GM12892 (cell line): ENCODE data around the gene BLOC1S3.

Experiments
- DNase-seq: peaks from one replicate; pipeline ENCODE4 v3.0.0; 2011; ENCODE audit not compliant: insufficient read length
- FAIRE-seq: peaks from 2 replicates; lab custom pipeline; 2011; peaks lifted over from hg19 to GRCh38; lab: Jason Lieb, UNC
- POLR2A ChIP-seq: IDR thresholded peaks from 2 replicates; pipeline ENCODE4 v1.6.1; 2011; ENCODE audit warnings: low read depth, low read length, control low read depth
- POLR2AphosphoS5 ChIP-seq: IDR thresholded peaks from 2 replicates; pipeline ENCODE4 v1.6.1; 2011; ENCODE audit warnings: low read depth, low read length, control low read depth
- TAF1 ChIP-seq: IDR thresholded peaks from 2 replicates; pipeline ENCODE4 v1.6.1; 2011; ENCODE audit warnings: low read depth, mild to moderate bottlenecking, control low read depth, low read length, borderline replicate concordance

BLOC1S3 gene

DNA sequence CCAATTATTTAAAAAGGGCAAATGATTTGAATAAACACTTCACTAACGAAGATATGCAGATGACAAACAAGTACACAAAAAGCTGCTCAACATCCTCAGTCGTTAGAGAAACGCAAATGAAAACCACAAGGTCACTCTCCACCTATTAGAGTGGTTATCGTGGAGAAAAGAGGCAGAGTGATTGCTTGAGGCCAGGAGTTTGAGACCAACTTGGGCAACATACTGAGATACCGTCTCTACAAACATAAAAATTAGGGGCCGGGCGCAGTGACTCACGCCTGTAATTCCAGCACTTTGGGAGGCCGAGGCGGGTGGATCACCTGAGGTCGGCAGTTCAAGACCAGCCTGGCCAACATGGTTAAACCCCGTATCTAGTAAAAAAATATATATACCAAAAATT, 27.2 kb downstream of the BLOC1S3 start:
- DNase-seq (no peak), FAIRE-seq (no peak)
- no peak for TF ChIP-seq POLR2AphosphoS5
- TF ChIP-seq TAF1: no peak
- TF ChIP-seq POLR2A: no peak

DNA sequence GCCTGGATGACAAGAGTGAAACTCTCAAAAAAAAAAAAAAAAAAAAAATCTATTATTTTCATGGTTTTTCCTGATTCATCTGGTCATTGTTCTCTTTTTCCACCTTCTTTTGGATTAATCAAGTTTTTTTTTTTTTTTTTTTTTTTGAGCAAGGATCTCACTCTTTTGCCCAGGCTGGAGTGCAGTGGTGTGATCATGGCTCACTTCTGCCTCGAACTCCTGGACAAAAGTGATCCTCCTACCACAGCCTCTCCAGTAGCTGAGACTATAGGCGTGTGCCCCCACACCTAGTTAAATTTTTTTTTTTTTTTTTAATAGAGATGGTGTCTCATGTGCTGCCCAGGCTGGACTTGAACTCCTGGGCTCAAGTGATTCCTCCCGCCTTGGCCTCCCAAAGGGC, 27.7 kb downstream of the BLOC1S3 start:
- no peak for TF ChIP-seq POLR2AphosphoS5
- FAIRE-seq (no peak), DNase-seq (no peak)

DNA sequence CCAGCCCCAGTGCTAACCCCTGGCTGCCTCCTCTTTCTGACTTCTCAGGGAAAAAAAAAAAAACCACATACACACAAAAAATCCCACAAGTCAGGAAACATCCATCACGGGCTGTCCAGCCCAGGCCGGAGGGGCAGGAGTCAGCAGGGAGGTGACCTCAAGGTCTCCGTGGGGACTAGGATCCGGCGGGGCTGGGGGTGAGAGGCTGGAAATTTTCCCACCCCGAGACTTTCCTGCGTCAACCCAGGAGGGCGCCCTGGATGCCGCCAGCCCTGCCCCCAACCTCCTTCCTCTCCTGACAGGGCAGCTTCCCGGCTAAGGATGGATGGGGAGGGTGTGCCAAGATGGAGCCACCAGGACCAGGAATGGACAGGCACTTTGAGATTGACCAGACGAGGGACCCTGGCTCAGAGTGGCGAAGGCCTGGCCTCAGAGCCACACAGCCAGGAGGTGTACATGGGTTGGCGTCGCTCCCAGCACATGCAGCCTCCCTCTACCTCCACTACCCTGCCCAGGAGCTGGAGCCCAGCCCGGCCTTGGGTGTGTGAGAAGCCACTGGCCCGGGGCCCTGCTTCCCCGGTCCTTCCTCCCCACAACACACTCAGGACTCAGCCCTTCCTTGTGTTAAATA, 33.3 kb downstream of the BLOC1S3 start:
- no peak for DNase-seq

DNA sequence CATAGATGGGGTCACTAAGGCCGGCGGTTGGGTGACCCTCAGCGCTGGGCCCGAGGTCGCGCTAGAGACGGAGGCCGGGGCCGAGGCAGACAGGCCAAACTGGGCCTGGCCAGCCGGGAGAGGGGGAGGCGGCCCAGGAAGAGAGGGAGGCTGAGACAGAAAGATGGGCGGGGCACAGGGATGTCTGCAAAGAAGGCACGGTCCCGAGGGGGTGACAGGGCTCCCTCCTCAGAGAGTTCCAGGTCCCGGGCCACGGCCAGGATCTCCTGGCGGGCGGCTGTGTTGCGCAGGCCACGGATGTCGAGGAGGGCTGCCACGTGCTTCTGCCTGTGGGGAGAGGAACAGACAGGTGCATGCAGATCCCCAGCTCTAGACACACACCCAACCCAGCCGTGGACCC, 34.4 kb downstream of the BLOC1S3 start:
- DNase-seq: no peak
- FAIRE-seq: no peak
- TF ChIP-seq POLR2AphosphoS5: no peak
- TF ChIP-seq POLR2A: no peak
- no peak for TF ChIP-seq TAF1

More for the DNA sequence above, 33.3 kb downstream of the BLOC1S3 start:
- TF ChIP-seq POLR2AphosphoS5 (no peak), POLR2A (no peak), TAF1 (no peak)
- no peak for FAIRE-seq

DNA sequence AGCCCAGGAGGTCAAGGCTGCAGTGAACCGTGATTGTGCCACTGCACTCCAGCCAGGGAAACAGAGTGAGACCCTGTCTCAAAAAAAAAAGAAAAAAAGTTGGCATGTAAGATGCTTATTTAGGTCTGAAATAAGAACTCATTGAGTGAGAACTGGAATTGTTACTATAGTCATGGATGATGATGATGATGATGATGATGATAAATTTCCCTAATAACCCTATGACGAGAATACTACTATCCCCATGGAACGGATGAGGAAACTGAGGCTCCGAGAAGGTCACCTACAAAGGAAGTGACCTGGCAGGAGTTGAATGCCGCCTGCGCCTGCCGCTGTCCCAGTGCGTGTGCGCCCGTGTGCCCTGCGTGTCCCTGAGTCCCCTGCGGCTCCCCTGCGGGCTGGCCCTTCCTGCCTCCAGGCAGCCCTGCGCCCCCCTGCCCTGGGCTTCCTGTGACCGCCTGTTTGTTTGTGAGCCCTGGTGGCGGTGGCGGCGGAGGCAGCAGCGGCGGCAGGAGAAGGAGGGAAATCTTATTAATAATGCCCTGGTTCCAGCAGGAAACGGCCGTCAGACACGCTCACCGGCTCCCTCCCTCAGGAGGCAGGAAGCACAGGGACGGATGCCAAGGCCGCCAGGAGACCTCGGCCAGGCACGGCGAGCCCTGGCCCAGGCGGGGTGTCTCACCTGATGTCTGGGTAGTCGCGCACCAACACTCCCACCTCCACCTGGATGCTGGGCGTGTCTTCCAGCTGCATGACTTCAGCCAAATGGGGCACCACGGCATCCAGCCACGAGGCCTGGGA, 37.0 kb downstream of the BLOC1S3 start:
- TF ChIP-seq POLR2AphosphoS5 (no peak), TAF1 (no peak), POLR2A (no peak)
- FAIRE-seq: no peak
- no peak for DNase-seq

DNA sequence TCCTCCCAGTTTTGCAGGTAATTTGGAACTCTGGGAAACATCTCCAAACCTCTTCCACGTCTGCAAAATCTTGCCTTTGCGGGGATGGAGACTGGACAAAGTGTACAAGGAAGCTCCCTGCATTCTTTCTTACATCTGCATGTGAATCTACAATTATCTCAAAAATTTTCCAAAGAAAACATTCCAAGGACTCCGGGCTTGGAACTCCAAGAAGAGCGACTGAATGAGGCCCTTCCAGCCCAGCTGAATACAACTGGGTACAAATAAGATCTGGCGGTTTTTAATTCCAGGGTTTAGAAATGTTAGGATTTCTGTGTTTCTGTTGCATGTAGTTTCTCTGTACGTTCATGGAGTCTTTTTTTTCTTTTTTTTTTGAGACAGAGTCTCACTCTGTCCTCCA, 38.1 kb downstream of the BLOC1S3 start:
- TF ChIP-seq TAF1 (no peak), POLR2AphosphoS5 (no peak), POLR2A (no peak)
- FAIRE-seq (no peak), DNase-seq (no peak)

DNA sequence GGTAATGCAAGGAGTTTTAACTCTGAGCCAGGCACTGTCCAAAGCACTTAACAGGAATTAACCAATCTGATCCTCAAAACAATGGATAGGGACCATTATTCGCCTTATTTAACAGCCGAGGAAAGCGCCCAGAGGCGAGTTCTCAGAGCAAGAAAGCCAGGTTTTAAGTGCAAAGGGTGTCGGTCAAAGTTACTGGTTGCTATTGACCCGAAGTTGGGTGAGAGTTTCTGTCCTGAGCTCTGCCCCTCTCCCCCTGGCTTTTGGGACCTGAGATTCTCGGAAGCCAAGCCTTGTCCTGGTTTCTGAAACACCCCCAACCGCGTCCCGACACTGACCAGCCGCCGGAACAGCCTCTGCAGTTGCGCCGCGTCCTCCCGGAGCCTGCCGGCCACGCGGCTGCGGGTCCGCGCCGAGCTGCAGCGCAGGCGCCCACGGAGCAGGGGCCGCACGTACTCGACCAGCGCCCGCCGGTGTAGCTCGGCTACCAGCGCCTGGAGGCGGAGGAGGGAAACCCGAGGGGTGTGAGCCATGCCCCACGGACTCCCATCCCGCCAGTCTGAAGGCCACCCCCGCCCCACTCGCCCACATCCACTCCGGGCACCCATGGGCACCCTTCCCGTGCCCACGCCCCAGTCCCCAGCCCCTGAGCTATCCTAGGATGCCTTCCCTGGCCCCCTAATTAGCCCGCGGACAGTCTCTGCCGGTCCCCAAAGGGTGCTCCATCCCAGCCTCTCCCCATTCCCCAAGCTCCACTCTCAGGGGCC, 38.8 kb downstream of the BLOC1S3 start:
- no peak for FAIRE-seq
- DNase-seq: no peak
- no peak for TF ChIP-seq POLR2AphosphoS5
- no peak for TF ChIP-seq POLR2A
- TF ChIP-seq TAF1: no peak

DNA sequence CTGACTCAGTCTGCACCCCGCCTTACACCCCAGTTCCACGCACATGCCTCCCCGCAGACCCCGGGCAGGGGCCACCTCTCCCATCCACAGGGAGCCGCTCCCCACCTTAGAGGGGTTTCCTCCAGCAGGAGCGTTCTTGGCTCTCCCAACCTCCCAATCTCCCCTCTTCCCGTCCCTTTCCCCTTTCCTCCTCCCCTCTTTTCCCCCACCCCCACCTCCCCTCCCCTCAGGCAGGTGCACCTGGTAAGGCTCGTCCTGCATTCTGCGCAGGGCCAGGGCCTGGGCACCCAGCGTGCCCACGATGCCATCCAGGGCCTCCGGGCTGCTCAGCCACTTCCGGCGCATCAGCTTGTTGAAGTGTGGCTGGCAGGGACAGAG, 39.4 kb downstream of the BLOC1S3 start:
- DNase-seq: no peak
- FAIRE-seq: no peak
- TF ChIP-seq POLR2A (no peak), TAF1 (no peak), POLR2AphosphoS5 (no peak)

DNA sequence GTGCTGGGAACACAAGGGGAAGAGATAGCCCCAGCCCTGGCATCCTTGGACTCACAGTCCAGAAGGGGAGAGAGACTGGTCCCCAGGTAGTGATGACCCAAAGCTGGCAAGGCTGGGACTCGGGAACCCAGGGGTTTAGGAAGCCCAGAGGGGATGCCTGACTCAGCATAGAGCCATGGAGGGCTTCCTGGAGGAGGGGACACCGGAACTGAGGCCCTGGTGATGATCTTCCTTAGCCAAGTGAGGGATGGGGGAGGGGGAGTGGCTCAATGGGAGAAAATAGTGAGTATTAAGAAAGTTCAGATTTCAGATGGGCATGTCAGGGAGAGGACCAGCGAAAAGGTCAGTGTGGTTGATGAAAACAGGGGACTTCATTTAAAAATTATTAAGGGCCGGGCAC, 39.8 kb downstream of the BLOC1S3 start:
- no peak for DNase-seq
- no peak for TF ChIP-seq POLR2A
- TF ChIP-seq TAF1: no peak
- no peak for TF ChIP-seq POLR2AphosphoS5
- no peak for FAIRE-seq

DNA sequence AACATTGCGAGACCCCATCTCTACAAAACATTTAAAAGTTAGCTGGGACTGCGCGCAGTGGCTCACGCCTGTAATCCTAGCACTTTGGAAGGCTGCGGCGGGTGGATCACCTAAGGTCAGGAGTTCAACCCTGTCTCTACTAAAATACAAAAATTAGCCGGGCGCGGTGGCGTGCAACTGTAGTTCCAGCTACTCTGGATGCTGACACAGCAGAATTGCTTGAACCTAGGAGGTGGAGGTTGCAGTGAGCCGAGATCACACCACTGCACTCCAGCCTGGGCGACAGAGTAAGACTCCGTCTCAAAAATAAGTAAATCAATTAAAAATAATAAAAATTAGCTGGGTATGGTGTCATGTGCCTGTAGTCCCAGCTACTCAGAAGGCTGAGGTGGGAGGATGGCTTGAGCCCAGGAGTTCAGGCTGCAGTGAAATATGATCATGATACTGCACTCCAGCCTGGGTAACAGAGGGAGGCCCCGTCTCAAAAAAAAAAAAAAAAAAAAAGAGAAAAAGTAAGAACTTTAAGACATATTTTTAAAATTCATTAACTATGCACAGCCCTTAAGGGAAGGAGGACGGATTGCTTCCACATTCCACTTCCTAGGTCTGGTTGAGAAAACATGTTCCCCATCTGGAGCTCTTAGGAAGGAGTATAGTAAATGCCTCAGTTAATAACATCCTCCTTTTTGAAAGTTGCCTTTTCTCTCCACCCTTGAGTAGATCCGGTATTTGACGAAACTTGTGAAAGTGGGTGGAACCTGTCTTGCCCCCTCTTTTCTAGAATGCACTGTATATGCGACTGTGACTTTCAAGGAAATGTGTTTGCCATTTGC, 40.5 kb downstream of the BLOC1S3 start:
- FAIRE-seq (no peak), DNase-seq (no peak)
- TF ChIP-seq TAF1: no peak
- TF ChIP-seq POLR2AphosphoS5: no peak
- TF ChIP-seq POLR2A: no peak

DNA sequence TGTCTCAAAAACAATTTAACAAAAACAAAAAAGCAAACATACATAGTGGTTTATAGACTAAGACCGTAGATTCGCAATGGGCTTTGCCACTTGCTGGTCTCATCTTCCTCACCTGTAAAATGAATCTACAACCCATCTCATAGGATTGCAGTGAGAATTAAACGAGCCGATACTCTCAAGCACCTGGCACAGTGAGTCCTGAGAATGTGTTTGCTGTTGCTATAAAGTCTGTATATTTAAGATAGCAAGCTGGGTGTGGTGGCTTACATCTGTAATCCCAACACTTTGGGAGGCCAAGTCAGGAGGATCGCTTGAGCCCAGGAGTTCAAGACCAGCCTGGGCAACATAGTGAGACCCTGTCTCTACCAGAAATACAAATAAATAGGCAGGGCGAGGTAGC, 44.1 kb downstream of the BLOC1S3 start:
- TF ChIP-seq POLR2AphosphoS5 (no peak), TAF1 (no peak), POLR2A (no peak)
- DNase-seq (no peak), FAIRE-seq (no peak)
